NCI-H2081 (cell line): Measurements from ENCODE around the gene PDIA5.

Source experiments
- DNase-seq, 2 experiments: peaks; one replicate each; lab custom pipeline; 2025; lab: John Stamatoyannopoulos, UW

PDIA5 gene

GRCh38 chr3:123119802-123120201 is 53.0 kb downstream of the PDIA5 start:
- no peak for DNase-seq

DNA sequence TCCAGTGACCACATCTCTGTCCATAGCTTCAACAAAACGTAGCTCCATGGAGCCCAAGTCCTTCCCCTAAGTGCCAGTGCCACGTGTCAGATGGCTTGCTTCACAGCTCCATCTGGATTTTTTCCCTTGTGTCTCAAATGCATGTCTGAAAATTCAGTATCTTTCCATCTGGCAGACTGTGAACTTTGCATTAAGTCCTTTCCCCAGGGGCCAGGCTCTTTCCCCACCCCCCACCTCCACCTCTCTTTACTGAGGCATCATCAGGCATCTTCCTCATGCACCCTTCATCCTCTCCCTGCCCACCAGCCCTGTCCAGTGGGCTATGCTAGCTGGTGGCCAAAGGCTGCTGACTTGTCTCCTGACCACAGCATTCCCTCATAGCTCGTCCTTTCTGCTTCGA is 53.7 kb downstream of the PDIA5 start:
- DNase-seq, result no peak

DNA sequence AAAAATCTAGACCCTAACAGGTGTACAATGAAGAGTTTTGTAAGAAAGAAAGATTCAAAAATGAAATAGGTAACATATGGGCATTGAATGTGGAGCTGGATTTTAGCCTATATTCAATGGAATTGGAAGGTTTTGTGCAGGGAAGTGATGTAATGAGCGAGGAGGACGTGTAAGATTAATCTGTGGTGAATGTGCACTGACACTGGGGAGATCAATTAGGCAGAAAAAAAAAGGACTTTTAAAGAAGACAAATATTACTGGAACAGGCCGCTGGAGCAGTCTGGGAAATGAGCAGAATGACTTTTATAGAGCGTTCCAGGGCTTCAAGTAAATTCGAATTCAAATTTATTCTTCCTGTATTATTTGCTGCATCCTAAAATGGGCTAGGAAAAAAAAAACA is 55.2 kb downstream of the PDIA5 start:
- no peak for DNase-seq

DNA sequence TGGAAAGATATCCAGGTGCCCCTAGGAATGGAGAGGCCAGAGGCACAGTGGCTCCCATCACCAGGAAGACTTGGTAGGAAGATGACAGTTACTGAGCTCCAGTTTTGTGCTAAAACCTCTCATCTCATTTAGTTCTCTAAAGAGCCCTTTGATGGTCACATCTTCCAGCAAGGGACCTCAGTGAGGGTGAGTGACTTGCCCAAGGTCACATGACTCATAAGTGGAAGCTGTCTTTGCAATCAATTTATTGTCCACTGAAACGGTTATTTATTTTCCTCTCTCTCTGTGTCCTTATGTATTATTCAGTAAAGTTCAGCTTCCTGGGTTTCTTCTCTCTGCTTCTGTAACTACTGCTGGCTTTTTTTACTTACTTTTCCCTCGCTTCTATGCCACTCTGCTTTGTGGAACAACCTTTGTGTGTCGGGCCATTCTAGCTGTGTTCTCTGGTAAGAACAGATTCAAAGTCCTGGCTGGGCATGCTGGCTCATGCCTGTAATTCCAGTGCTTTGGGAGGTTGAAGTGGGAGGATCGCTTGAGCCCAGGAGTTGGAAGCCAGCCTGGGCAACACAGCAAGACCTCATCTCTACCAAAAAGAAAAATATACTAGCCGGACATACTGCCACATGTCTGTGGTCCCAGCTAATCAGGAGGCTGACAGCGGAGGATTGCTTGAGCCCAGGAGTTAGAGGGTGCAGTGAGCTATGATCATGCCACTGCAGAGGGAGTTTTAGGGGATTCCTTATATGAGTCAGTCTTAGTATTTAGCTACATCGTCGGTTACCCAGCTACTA is 55.9 kb downstream of the PDIA5 start:
- DNase-seq, result no peak

DNA sequence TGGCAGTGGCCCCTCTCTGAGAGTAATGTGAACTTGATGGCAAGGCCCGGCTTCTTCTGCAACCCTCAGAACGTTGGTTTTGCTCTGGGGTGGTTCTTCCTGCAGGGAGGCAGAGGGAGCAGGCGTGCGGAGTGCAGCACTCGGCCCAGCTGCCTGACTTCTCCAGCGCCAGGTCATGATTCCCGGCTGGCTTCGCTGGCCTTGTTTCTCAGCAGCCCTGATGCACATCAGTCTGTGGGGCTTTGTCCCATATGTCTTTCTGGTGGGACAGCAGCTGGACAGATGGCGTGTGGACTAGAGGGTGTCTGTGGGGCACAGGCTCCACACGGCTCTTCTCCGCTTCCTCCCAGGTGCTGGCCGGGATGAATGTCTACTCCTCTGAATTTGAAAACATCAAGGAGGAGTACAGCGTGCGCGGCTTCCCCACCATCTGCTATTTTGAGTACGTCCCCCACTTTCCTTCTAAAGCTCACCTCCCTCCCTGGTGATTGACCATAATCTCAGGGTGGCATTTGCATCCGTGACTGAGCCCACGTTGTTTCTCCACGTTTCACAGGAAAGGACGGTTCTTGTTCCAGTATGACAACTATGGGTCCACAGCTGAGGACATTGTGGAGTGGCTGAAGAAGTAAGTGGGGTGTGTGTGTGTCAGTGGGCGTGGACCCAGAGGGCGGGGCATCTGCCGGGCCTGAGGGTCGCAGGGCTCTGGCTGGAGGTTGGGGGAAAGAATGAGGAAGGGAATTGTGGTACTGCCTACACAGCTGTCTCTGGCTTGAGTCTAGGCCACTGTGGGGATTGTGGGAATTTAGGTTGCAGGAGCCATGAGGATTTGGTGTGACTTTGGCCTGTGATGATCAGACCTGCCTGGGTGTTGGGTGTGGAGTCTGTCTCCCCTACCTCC is 57.1 kb downstream of the PDIA5 start:
- DNase-seq, result no peak

GRCh38 chr3:123124971-123125370 is 58.1 kb downstream of the PDIA5 start:
- DNase-seq, result no peak

- DNase-seq, result no peak
Observed at GRCh38 chr3:123126031-123126430, 59.2 kb downstream of the PDIA5 start.

DNA sequence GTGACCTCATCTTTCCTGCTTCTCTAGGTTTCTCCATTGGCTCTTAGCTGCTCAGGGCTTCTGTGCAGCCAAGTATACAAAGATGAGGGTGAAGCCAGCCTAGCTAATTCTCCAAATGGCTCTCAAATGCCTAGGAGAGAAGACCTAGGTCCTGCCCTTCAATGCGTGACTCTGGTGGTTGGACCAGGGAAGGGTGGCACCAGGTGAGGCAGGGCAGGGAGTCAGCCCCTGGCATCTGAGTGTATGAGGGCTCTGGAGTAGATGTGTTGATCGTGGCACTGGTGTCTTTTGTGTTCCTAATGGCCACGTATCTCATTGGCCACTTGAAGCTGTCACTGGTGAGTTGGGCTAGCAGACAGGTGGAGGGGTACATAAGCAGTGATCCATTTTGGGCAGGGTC is 59.8 kb downstream of the PDIA5 start:
- no peak for DNase-seq

- no peak for DNase-seq
Observed at GRCh38 chr3:123129092-123129491, 62.3 kb downstream of the PDIA5 start.

GRCh38 chr3:123129532-123129931 is 62.7 kb downstream of the PDIA5 start:
- no peak for DNase-seq

- DNase-seq, result no peak
Observed at GRCh38 chr3:123130079-123130750, 63.4 kb downstream of the PDIA5 start.

- DNase-seq, result no peak
Observed at GRCh38 chr3:123134671-123135070, 67.8 kb downstream of the PDIA5 start.

DNA sequence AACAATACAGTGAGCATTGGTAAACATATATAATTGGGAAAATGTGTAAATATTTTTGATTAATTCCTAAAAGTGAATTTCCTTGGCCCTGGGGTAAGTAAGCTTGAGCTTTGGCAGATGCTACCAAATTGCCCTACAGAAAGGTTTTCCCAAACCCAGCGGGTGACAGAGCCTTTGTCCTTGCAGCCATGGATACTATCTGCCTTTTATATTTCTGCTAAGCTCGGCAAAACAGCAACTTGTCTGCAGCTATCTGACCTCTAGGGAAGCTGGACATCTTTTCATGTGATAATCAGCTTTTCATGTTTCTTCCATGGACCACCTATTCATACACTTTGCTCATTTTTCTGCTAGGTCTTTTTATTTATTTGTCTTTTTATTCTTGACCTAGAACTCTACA is 70.2 kb downstream of the PDIA5 start:
- no peak for DNase-seq

GRCh38 chr3:123138839-123139444 is 72.1 kb downstream of the PDIA5 start:
- DNase-seq, result no peak

DNA sequence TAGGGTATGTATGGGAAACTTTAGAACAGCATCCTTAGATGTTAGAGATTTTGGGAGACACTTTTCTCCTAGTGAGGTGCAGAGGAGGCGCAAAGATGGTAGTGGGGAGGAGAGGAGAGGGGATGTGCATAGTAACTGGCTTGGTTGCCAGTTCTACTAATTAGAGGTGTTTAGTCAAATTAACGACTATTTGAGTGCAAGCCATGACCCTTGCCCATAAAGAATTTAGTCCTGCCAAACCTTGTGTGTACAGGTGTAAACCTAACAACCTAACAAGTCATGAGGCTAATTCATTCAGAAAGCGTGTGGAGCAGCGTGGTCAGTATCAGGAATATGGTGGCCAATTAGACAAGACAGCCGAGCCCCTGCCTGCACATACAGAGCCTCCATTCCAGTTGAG is 72.7 kb downstream of the PDIA5 start:
- DNase-seq, result no peak

DNA sequence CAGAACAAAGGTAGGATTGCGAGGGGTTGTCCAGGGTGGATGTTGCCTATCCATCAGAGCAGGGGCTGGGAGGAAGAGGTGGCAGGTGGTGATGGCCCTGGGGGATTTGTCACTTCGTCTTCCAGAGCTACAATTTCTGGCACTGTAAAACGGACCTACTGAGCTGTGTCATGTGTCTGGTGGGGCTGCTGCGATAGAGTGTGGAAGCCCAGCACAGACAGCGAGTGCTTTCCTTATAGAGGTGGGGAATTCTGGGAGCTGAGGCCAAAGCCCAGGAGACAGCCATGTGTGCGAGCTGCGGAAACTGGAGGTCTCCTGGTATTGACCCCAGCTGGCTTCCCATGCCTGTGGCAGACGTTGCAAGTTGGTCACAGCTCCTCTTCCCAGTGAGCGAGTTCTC is 73.7 kb downstream of the PDIA5 start:
- DNase-seq, result no peak

GRCh38 chr3:123141276-123141675 is 74.5 kb downstream of the PDIA5 start:
- no peak for DNase-seq

- peak; percentile 40 to 60 for DNase-seq
Observed at GRCh38 chr3:123143669-123144411, 77.0 kb downstream of the PDIA5 start.

DNA sequence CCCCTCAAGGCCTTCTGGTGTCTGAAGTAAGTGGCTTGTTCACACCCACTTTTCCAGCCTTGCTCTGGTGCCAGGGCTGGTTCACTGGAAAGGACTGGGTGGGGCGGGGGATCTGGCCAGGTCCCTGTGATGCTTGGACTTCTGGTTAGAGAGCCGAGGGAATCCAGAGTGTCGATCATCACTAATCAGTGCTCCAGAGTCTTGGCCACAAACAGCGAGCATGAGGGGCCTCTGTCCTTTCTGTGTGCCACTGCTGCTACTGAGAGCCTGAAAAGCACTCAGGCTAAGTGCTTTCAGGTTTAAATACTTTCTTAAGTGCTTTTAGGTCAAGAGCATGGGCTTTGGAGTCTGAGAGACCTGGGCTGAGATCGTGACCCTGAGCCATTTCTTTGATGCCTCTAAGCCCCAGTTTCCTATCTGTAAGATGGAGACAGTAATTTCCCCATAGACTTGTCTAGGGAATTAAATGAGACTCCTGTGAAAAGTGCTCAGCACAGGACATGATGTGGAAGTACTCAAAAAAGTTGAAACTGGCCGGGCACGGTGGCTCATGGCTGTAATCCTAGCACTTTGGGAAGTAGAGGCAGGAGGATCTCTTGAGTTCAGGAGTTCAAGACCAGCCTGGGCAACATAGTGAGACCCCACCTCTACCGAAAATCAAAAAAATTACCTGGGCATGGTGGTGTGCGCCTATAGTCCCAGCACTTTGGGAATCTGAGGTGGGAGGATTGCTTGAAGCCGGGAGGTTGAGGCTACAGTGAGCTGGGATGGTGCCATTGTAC is 81.1 kb downstream of the PDIA5 start:
- no peak for DNase-seq

- no peak for DNase-seq
Observed at GRCh38 chr3:123148772-123149171, 81.9 kb downstream of the PDIA5 start.

DNA sequence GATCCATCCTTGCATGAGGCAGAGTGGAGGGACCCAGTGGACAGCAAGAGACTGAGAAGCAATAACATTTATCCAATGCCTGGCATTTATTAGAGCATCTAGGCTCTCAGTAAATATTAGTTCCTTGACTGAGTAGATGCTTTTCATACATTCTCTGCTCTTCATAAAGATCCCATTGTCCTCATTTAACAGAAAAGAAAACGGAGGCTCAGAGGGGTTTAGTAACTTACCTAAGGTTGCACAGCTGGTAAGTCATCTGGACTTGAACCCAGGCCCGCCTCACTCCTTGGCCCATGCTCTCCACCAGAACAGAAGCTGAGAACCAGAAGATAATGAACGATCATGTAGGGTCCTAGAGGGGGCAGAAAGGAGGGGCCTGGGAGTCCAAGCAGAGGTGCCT is 82.7 kb downstream of the PDIA5 start:
- DNase-seq, result no peak
